ENCODE results near the gene ANXA8.
"Not testable (repeated sequence)": the region's sequence is repeated elsewhere in the genome, so short reads cannot be mapped to it uniquely, and the experiment has no call there.

GRCh38 chr10:47472647-47473046 lies 11.3 kb downstream of the ANXA8 start:
- TF ChIP-seq ZNF274 (IDR thresholded peaks at IDR 0.05; ENCODE audit: low read depth, low read length); SUZ12 (IDR thresholded peaks at IDR 0.05; ENCODE audit: extremely low read depth, insufficient read depth, insufficient read length); YY1 (IDR thresholded peaks at IDR 0.05; ENCODE audit: insufficient read depth, insufficient read length): not testable (repeated sequence)
